Measurements from ENCODE around the gene MYOM3. TPM values are rescaled to one million over a fixed set of nuclear protein-coding genes. Genes with fewer than 3 reads are reported as not detected.

MYOM3 gene
- total and polyA plus RNA-seq, 2 of the 13 experiments (the other 11 are each of a cell fraction or from before 2014, with no cell fraction given), result 5.8 to 15.3 TPM

GRCh38 chr1:24107462-24108138 lies 4.3 kb downstream of the MYOM3 start (continued):
- TF ChIP-seq CERS6 (CRISPR knock-in tag; IDR thresholded peaks at IDR 0.05), result no peak
- TF ChIP-seq ZSCAN9 (CRISPR knock-in tag; IDR thresholded peaks at IDR 0.05; ENCODE audit: borderline replicate concordance), result no peak
- no peak for TF ChIP-seq ZNF589 (CRISPR knock-in tag; conservative IDR thresholded peaks at IDR 0.05)
- TF ChIP-seq ZNF430 (CRISPR knock-in tag; IDR thresholded peaks at IDR 0.05), result peak; percentile 43; the same call in 1 of the 2 replicates
- 0 out of 2 replicates have a peak, but pooled peaks have one; percentile 60 for TF ChIP-seq ZNF441 (CRISPR knock-in tag; IDR thresholded peaks at IDR 0.05; ENCODE audit: borderline replicate concordance)
- peak; percentile 23 for TF ChIP-seq AGO2 (optimal IDR thresholded peaks at IDR 0.05; ENCODE audit: low read depth, low read length)
- TF ChIP-seq ZNF281 (CRISPR knock-in tag; IDR thresholded peaks at IDR 0.05; ENCODE audit: borderline replicate concordance), result peak; percentile 5; the same call in 1 of the 2 replicates
- TF ChIP-seq ZNF609 (CRISPR knock-in tag; IDR thresholded peaks at IDR 0.05; ENCODE audit: borderline replicate concordance), result 0 out of 2 replicates have a peak, but pooled peaks have one; percentile 10
- no peak for TF ChIP-seq NCOA1 (CRISPR knock-in tag; IDR thresholded peaks at IDR 0.05)
- TF ChIP-seq MTERF4 (CRISPR knock-in tag; IDR thresholded peaks at IDR 0.05), result 0 out of 2 replicates have a peak, but pooled peaks have one; percentile 39
- no peak for TF ChIP-seq SSRP1 (CRISPR knock-in tag; IDR thresholded peaks at IDR 0.05)
- peak; percentile 31; the same call in 1 of the 2 replicates for TF ChIP-seq SALL1 (CRISPR knock-in tag; IDR thresholded peaks at IDR 0.05)
- 0 out of 2 replicates have a peak, but pooled peaks have one; percentile 24 for TF ChIP-seq ZNF772 (CRISPR knock-in tag; IDR thresholded peaks at IDR 0.05)
- no peak for TF ChIP-seq MLXIP (CRISPR knock-in tag; IDR thresholded peaks at IDR 0.05; ENCODE audit: borderline replicate concordance)
- TF ChIP-seq ZNF143 (CRISPR knock-in tag; IDR thresholded peaks at IDR 0.05), result no peak
- no peak for TF ChIP-seq TBP (CRISPR knock-in tag; IDR thresholded peaks at IDR 0.05)

Data from HepG2 (cell line).